HCT116 (cell line): Measurements from ENCODE around the gene TMEM25.

Source experiments
- ATF3 ChIP-seq: IDR thresholded peaks from 2 replicates; pipeline ENCODE4 v1.6.1; 2012
- CEBPB ChIP-seq: IDR thresholded peaks from 2 replicates; pipeline ENCODE4 v1.6.1; 2012; ENCODE audit warnings: low read depth
- EGR1 ChIP-seq: IDR thresholded peaks from 2 replicates; pipeline ENCODE4 v1.6.1; 2012; ENCODE audit warnings: low read depth
- ELF1 ChIP-seq: IDR thresholded peaks from 2 replicates; pipeline ENCODE4 v1.6.1; 2012; ENCODE audit warnings: low read depth, borderline replicate concordance
- EZH2 ChIP-seq: fragments of 200-600 bp; sonication (generic); IDR thresholded peaks from 2 replicates; pipeline ENCODE4 v1.6.1; 2017; ENCODE audit warnings: antibody characterized with exemption, mixed run types
- MAX ChIP-seq: IDR thresholded peaks from 2 replicates; pipeline ENCODE4 v1.6.1; 2012
- POLR2A ChIP-seq: IDR thresholded peaks from 2 replicates; pipeline ENCODE4 v1.7.0; 2011; ENCODE audit warnings: borderline replicate concordance; ENCODE audit not compliant: insufficient read depth, insufficient read length; ENCODE audit errors: extremely low read depth
- POLR2AphosphoS5 ChIP-seq: IDR thresholded peaks from 2 replicates; pipeline ENCODE4 v1.6.1; 2011; ENCODE audit warnings: mild to moderate bottlenecking, low read depth, low read length, moderate library complexity
- REST ChIP-seq: IDR thresholded peaks from 2 replicates; pipeline ENCODE4 v1.6.1; 2012; ENCODE audit warnings: low read depth
- SIN3A ChIP-seq: IDR thresholded peaks from 2 replicates; pipeline ENCODE4 v1.6.1; 2012; ENCODE audit warnings: low read depth
- SP1 ChIP-seq: IDR thresholded peaks from 2 replicates; pipeline ENCODE4 v1.6.1; 2012; ENCODE audit warnings: low read depth
- YY1 ChIP-seq: IDR thresholded peaks from 2 replicates; pipeline ENCODE4 v1.6.1; 2011; ENCODE audit warnings: low read length, low read depth, moderate library complexity, mild to moderate bottlenecking; ENCODE audit not compliant: insufficient replicate concordance; ENCODE audit errors: extremely low read depth
- TF ChIP-seq, protein P1 (sequence below), 3 experiments: fragments of 200-600 bp in 1 of 3; sonication (generic) in 1 of 3; IDR thresholded peaks in 2 of 3; conservative IDR thresholded peaks in 1 of 3; 2 replicates each; pipeline ENCODE4 v1.5.1; 2012 to 2017; ENCODE audit warnings: low read depth in 2 of 3, low read length in 2 of 3, antibody characterized with exemption in 1 of 3, borderline replicate concordance in 1 of 3, control low read depth in 1 of 3, mild to moderate bottlenecking in 1 of 3, mixed read lengths in 1 of 3, mixed run types in 1 of 3, moderate library complexity in 1 of 3; ENCODE audit not compliant: insufficient read depth in 1 of 3

- TF ChIP-seq ELF1 (no peak), YY1 (no peak), EZH2 (no peak), POLR2AphosphoS5 (no peak), CEBPB (no peak), MAX (no peak), SIN3A (no peak), POLR2A (no peak), REST (no peak), EGR1 (no peak), ATF3 (no peak), SP1 (no peak)
- TF ChIP-seq, protein P1, sequence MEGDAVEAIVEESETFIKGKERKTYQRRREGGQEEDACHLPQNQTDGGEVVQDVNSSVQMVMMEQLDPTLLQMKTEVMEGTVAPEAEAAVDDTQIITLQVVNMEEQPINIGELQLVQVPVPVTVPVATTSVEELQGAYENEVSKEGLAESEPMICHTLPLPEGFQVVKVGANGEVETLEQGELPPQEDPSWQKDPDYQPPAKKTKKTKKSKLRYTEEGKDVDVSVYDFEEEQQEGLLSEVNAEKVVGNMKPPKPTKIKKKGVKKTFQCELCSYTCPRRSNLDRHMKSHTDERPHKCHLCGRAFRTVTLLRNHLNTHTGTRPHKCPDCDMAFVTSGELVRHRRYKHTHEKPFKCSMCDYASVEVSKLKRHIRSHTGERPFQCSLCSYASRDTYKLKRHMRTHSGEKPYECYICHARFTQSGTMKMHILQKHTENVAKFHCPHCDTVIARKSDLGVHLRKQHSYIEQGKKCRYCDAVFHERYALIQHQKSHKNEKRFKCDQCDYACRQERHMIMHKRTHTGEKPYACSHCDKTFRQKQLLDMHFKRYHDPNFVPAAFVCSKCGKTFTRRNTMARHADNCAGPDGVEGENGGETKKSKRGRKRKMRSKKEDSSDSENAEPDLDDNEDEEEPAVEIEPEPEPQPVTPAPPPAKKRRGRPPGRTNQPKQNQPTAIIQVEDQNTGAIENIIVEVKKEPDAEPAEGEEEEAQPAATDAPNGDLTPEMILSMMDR (IDR thresholded peaks at IDR 0.05 in 2 of 3, conservative IDR thresholded peaks at IDR 0.05 in 1 of 3; ENCODE audit: borderline replicate concordance in 1 of 3, insufficient read depth in 1 of 3, low read depth in 2 of 3, low read length in 2 of 3), result no peak
Observed at GRCh38 chr11:118484405-118484804, 46.6 kb upstream of the TMEM25 start.
